ENCODE measurements around the gene CERS6.

- TF ChIP-seq CTCF (tag by site-specific recombination; IDR thresholded peaks at IDR 0.05) (no peak), ZNF24 (tag by site-specific recombination; IDR thresholded peaks at IDR 0.05) (no peak), ZBTB10 (tag by site-specific recombination; IDR thresholded peaks at IDR 0.05) (no peak), ZNF626 (tag by site-specific recombination; IDR thresholded peaks at IDR 0.05) (no peak), ZNF768 (tag by site-specific recombination; IDR thresholded peaks at IDR 0.05) (no peak), PRDM4 (tag by site-specific recombination; IDR thresholded peaks at IDR 0.05) (no peak), ZNF48 (tag by site-specific recombination; IDR thresholded peaks at IDR 0.05) (no peak)
Observed at GRCh38 chr2:168766600-168766999, 310.5 kb downstream of the CERS6 start.
